ENCODE results near the gene EME2.

GRCh38 chr16:1792836-1793577, 20.4 kb downstream of the EME2 start:
- TF ChIP-seq CTCF (conservative IDR thresholded peaks at IDR 0.05) = no peak
- TF ChIP-seq EZH2 (IDR thresholded peaks at IDR 0.05; ENCODE audit: low read depth) = no peak

Measured in PC-9 (cell line).